22Rv1 (cell line): ENCODE results near the gene NCKAP5.

Source experiments
- ZFX ChIP-seq: fragments of 450-650 bp; IDR thresholded peaks from 2 replicates; pipeline ENCODE4 v1.6.1; 2017; ENCODE audit warnings: antibody characterized with exemption, borderline replicate concordance
- TF ChIP-seq, protein P1 (sequence below): fragments of 450-650 bp; IDR thresholded peaks from 2 replicates; pipeline ENCODE4 v1.5.1; 2017; ENCODE audit warnings: mild to moderate bottlenecking

- TF ChIP-seq, protein P1, sequence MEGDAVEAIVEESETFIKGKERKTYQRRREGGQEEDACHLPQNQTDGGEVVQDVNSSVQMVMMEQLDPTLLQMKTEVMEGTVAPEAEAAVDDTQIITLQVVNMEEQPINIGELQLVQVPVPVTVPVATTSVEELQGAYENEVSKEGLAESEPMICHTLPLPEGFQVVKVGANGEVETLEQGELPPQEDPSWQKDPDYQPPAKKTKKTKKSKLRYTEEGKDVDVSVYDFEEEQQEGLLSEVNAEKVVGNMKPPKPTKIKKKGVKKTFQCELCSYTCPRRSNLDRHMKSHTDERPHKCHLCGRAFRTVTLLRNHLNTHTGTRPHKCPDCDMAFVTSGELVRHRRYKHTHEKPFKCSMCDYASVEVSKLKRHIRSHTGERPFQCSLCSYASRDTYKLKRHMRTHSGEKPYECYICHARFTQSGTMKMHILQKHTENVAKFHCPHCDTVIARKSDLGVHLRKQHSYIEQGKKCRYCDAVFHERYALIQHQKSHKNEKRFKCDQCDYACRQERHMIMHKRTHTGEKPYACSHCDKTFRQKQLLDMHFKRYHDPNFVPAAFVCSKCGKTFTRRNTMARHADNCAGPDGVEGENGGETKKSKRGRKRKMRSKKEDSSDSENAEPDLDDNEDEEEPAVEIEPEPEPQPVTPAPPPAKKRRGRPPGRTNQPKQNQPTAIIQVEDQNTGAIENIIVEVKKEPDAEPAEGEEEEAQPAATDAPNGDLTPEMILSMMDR, result no peak
- no peak for TF ChIP-seq ZFX
These were observed 630.6 kb downstream of the NCKAP5 start for GRCh38 chr2:132937629-132938028.
